ENCODE data around the gene STX2.

DNA sequence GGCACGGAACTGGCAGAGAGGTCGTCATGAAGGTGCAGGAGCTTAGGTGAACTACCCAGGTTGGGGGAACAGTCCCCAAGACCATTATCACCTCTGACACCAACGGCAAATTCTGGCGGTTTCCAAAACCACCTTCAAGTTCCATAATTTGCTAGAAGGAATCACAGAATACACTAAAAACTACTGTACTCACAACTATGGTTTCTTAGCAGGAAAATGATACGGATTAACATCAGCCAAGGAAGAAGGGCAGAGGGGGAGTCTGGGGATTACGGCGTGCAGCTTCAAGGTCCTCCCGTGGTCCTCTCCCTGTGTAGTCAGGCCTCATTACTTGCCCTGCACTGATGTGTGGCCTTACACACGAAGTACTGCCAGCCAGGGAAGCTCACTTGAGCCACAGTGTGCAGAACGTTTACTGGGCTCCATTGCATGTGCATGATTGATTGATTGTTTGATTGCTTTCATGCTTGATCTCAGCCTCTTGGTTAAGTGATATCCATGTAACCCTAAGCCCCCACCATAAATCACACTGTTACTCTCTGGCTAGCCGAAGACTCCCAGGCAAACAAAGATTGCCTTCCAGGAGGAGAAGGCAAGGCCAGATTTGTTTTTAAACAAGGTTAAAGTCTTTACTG, 837 bp upstream of the STX2 start:
- TF ChIP-seq, protein P1, sequence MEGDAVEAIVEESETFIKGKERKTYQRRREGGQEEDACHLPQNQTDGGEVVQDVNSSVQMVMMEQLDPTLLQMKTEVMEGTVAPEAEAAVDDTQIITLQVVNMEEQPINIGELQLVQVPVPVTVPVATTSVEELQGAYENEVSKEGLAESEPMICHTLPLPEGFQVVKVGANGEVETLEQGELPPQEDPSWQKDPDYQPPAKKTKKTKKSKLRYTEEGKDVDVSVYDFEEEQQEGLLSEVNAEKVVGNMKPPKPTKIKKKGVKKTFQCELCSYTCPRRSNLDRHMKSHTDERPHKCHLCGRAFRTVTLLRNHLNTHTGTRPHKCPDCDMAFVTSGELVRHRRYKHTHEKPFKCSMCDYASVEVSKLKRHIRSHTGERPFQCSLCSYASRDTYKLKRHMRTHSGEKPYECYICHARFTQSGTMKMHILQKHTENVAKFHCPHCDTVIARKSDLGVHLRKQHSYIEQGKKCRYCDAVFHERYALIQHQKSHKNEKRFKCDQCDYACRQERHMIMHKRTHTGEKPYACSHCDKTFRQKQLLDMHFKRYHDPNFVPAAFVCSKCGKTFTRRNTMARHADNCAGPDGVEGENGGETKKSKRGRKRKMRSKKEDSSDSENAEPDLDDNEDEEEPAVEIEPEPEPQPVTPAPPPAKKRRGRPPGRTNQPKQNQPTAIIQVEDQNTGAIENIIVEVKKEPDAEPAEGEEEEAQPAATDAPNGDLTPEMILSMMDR (IDR thresholded peaks at IDR 0.05 in 8 of 11, conservative IDR thresholded peaks at IDR 0.05 in 3 of 11), result no peak
- no peak for TF ChIP-seq POLR2A (IDR thresholded peaks at IDR 0.05)

Data from spleen (tissue), 7 donors.